SW 1271 (cell line): ENCODE measurements around the gene FSHB.
"Not testable (repeated sequence)": the region's sequence is repeated elsewhere in the genome, so short reads cannot be mapped to it uniquely, and the experiment has no call there.

Source experiments
- DNase-seq, 2 experiments: peaks; one replicate each; lab custom pipeline; 2025; lab: John Stamatoyannopoulos, UW

Gene FSHB

GRCh38 chr11:30268638-30269037 lies 37.8 kb downstream of the FSHB start:
- DNase-seq: not testable (repeated sequence)

- no peak for DNase-seq
Measured at GRCh38 chr11:30270671-30271070, 39.9 kb downstream of the FSHB start.

GRCh38 chr11:30277176-30277575 lies 46.4 kb downstream of the FSHB start:
- no peak for DNase-seq

GRCh38 chr11:30279796-30280195 lies 49.0 kb downstream of the FSHB start:
- no peak for DNase-seq

GRCh38 chr11:30281476-30282288 lies 50.9 kb downstream of the FSHB start:
- no peak for DNase-seq

GRCh38 chr11:30282289-30282631 lies 51.4 kb downstream of the FSHB start:
- no peak for DNase-seq
